HCT116 (cell line): Measurements from ENCODE around the gene H6PD.

Experiments
- CTCF ChIP-seq, 3 experiments: fragments of 200-600 bp in 1 of 3; sonication (generic) in 1 of 3; IDR thresholded peaks in 2 of 3; conservative IDR thresholded peaks in 1 of 3; 2 replicates each; pipeline ENCODE4 v1.5.1; 2012 to 2017; ENCODE audit warnings: low read depth in 2 of 3, low read length in 2 of 3, antibody characterized with exemption in 1 of 3, borderline replicate concordance in 1 of 3, control low read depth in 1 of 3, mild to moderate bottlenecking in 1 of 3, mixed read lengths in 1 of 3, mixed run types in 1 of 3, moderate library complexity in 1 of 3; ENCODE audit not compliant: insufficient read depth in 1 of 3
- POLR2A ChIP-seq: IDR thresholded peaks from 2 replicates; pipeline ENCODE4 v1.7.0; 2011; ENCODE audit warnings: borderline replicate concordance; ENCODE audit not compliant: insufficient read depth, insufficient read length; ENCODE audit errors: extremely low read depth
- POLR2AphosphoS5 ChIP-seq: IDR thresholded peaks from 2 replicates; pipeline ENCODE4 v1.6.1; 2011; ENCODE audit warnings: mild to moderate bottlenecking, low read depth, low read length, moderate library complexity
- RAD21 ChIP-seq: IDR thresholded peaks from 2 replicates; pipeline ENCODE4 v1.6.1; 2012; ENCODE audit warnings: low read depth, mild to moderate bottlenecking
- SIN3A ChIP-seq: IDR thresholded peaks from 2 replicates; pipeline ENCODE4 v1.6.1; 2012; ENCODE audit warnings: low read depth
- TF ChIP-seq, protein P1 (sequence below): IDR thresholded peaks from 2 replicates; pipeline ENCODE4 v1.6.1; 2012

- TF ChIP-seq POLR2A = no peak
- TF ChIP-seq POLR2AphosphoS5 = no peak
- no peak for TF ChIP-seq CTCF (IDR thresholded peaks at IDR 0.05 in 2 of 3, conservative IDR thresholded peaks at IDR 0.05 in 1 of 3; ENCODE audit: borderline replicate concordance in 1 of 3, insufficient read depth in 1 of 3, low read depth in 2 of 3, low read length in 2 of 3)
- TF ChIP-seq RAD21 = no peak
- TF ChIP-seq SIN3A = no peak
- TF ChIP-seq, protein P1, sequence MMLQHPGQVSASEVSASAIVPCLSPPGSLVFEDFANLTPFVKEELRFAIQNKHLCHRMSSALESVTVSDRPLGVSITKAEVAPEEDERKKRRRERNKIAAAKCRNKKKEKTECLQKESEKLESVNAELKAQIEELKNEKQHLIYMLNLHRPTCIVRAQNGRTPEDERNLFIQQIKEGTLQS = no peak
Measured at GRCh38 chr1:9233241-9233941, 1.2 kb upstream of the H6PD start.
